Measurements from ENCODE around the gene TMEM187. TPM values are rescaled to one million over a fixed set of nuclear protein-coding genes. Genes with fewer than 3 reads are reported as not detected.
A peak's percentile ranks its signal among the peaks of the same experiment; 100 is the strongest.

Gene TMEM187
- total and polyA plus RNA-seq, 10 of the 15 experiments (the other 5 are each of a cell fraction or from before 2014, with no cell fraction given) = 0.45 to 8.5 (median 4.1) TPM

DNA sequence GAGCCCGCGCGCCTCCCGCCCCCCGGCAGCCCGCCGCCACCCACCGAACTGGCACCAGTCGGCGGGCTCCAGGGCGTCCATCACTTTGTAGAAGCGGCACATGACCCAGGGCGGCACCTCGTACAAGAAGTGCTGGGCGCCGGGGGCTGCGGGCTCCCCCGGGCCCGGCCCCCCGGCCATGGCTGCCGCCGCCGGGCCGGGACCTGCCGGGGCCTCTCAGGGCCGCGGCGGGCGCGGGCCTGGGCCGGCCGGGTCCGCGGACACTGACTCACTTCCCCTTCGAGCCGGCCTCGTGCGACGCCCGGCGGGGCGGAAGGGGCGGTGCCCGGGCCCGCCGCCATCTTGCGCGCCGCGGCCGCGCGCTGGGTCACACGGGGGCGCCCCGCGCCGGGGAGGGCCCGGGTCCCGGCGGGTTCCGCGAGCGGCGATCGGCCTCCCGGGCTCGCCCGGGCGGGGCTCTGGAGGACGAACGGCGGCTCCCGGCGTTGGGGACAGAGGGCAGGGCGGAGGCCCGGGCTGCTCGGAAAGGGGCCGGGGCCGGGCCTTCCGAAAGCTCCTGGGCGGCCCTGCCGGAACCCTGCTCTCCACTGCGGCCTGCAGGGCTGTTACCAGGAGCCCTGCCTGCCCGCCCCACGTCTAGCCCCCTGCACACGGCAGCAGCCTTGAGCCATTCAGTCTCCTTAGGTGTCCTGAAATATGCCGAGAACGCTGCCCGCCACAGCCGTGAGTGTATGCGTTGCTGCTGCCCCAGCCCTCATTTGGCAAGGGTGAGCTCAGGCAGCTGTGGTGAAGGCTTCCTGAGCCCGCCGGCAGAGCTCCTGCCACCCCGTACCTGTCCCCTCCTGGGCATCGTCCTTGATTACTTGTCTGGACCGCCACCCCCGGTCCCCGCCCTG is 47.3 kb downstream of the TMEM187 start, which contains the start of gene IRAK1:
Gene IRAK1, minus strand, starts transcription at position 270 of the 896 bp plus-strand sequence. Its CDS starts 90 bp downstream, at position 180.
- CTCF ChIA-PET = interaction anchor here (0.6 to 1.4 kb wide), 9 partner anchors 8 to 75 kb away, joined by 3 to 8 read pairs (median 3); partner anchors contain the start of gene RENBP
- H4K20me1 ChIP-seq (ENCODE audit: control insufficient read depth, insufficient read depth) = no peaks in the 10 kb centered on the region
- RAD21 ChIA-PET (ENCODE audit: unreplicated experiment) = interaction anchor here (0.9 to 2.1 kb wide), 6 partner anchors 22 to 51 kb away, joined by 3 to 14 read pairs (median 5); partner anchors contain the start of genes HCFC1 and TMEM187
- no peaks in the 10 kb centered on the region for H3K9me3 ChIP-seq (replicated peaks; ENCODE audit: control insufficient read depth, insufficient read depth, low read length)
- H3K27ac ChIP-seq (ENCODE audit: control insufficient read depth, insufficient read depth) = peak within 1 kb of the TSS; percentile 82
- H3K4me3 ChIP-seq = peak within 1 kb of the TSS; percentile 85
- peak within 1 kb of the TSS; percentile 86 for H3K9ac ChIP-seq (ENCODE audit: control insufficient read depth, insufficient read depth, low read length)
- ATAC-seq = peak; percentile 69
- peaks cover 0 to 5% of the 10 kb centered on the region in 2 experiments; a peak in 3 of 4 replicates for H3K36me3 ChIP-seq (ENCODE audit: control insufficient read depth in 2 of 2, insufficient read depth in 2 of 2, low read length in 1 of 2)
- no peak for DNase-seq (ENCODE audit: low read depth, low spot score)
- H3K4me2 ChIP-seq (ENCODE audit: control insufficient read depth, insufficient read depth) = peak within 1 kb of the TSS; percentile 90
- POLR2A ChIA-PET = interaction anchor here (0.8 to 1.9 kb wide), 8 partner anchors 15 to 226 kb away, joined by 3 to 11 read pairs (median 4); partner anchors contain the start of genes HCFC1, IDH3G and SSR4
- FAIRE-seq = no peak
- peaks cover 11% of the 10 kb centered on the region for H3K4me1 ChIP-seq (ENCODE audit: control insufficient read depth, insufficient read depth, low read length)
- H3K79me2 ChIP-seq (ENCODE audit: control insufficient read depth, insufficient read depth, low read length) = peaks cover 41% of the 10 kb centered on the region
- SMC1A ChIA-PET (ENCODE audit: uncharacterized antibody, unreplicated experiment) = interaction anchor here (0.7 to 1.7 kb wide), 6 partner anchors 16 to 96 kb away, joined by 3 to 10 read pairs (median 4); partner anchors contain the start of gene HCFC1
- no peaks in the 10 kb centered on the region for H3K27me3 ChIP-seq (replicated peaks in 1 of 2; ENCODE audit: control insufficient read depth in 2 of 2, insufficient read depth in 2 of 2, low read length in 1 of 2)
- H2AFZ ChIP-seq (ENCODE audit: control insufficient read depth, low read depth, low read length) = no peak within 1 kb of the TSS; the same call in 1 of the 2 replicates
- in situ Hi-C loops (cut with MboI) (no loop called here), intact Hi-C loops (cut with micrococcal nuclease; ENCODE audit: unreplicated experiment) (no loop called here)
- BruUV-seq (replicated peaks) = no TSS peak
- WGBS (ENCODE audit: insufficient coverage, insufficient replicate concordance, low lambda C conversion rate, missing lambda C conversion rate) = 41% methylated on average over 61 of the region's 99 CpGs
- TF ChIP-seq MEF2A (IDR thresholded peaks at IDR 0.05; ENCODE audit: insufficient read depth, low read depth, low read length) (0 out of 2 replicates have a peak, but pooled peaks have one; percentile 7), MTA2 (IDR thresholded peaks at IDR 0.05; ENCODE audit: low read depth) (no peak), CEBPB (IDR thresholded peaks at IDR 0.05; ENCODE audit: borderline replicate concordance in 1 of 2, low read depth in 2 of 2, low read length in 2 of 2) (no peak), ZNF217 (IDR thresholded peaks at IDR 0.05) (no peak), EED (IDR thresholded peaks at IDR 0.05; ENCODE audit: low read depth) (no peak), FOXM1 (IDR thresholded peaks at IDR 0.05; ENCODE audit: low read depth, low read length) (no peak), GABPA (IDR thresholded peaks at IDR 0.05; ENCODE audit: low read depth) (no peak), ETV6 (conservative IDR thresholded peaks at IDR 0.05 in 1 of 2, IDR thresholded peaks at IDR 0.05 in 1 of 2; ENCODE audit: borderline replicate concordance in 1 of 2, low read depth in 1 of 2) (no peak), LARP7 (IDR thresholded peaks at IDR 0.05) (peak; percentile 50), ZBED1 (IDR thresholded peaks at IDR 0.05; ENCODE audit: borderline replicate concordance) (no peak), STAT3 (IDR thresholded peaks at IDR 0.05; ENCODE audit: low read depth, low read length) (no peak), IKZF2 (IDR thresholded peaks at IDR 0.05) (no peak), MEF2B (IDR thresholded peaks at IDR 0.05; ENCODE audit: partially characterized antibody, poor library complexity, severe bottlenecking) (no peak), SP1 (IDR thresholded peaks at IDR 0.05; ENCODE audit: low read depth, low read length) (no peak)
- TF ChIP-seq, protein P1, sequence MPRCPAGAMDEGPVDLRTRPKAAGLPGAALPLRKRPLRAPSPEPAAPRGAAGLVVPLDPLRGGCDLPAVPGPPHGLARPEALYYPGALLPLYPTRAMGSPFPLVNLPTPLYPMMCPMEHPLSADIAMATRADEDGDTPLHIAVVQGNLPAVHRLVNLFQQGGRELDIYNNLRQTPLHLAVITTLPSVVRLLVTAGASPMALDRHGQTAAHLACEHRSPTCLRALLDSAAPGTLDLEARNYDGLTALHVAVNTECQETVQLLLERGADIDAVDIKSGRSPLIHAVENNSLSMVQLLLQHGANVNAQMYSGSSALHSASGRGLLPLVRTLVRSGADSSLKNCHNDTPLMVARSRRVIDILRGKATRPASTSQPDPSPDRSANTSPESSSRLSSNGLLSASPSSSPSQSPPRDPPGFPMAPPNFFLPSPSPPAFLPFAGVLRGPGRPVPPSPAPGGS (IDR thresholded peaks at IDR 0.05; ENCODE audit: borderline replicate concordance, insufficient read depth, low read depth, low read length, poor library complexity, severe bottlenecking) = no peak
- TF ChIP-seq, protein P2, sequence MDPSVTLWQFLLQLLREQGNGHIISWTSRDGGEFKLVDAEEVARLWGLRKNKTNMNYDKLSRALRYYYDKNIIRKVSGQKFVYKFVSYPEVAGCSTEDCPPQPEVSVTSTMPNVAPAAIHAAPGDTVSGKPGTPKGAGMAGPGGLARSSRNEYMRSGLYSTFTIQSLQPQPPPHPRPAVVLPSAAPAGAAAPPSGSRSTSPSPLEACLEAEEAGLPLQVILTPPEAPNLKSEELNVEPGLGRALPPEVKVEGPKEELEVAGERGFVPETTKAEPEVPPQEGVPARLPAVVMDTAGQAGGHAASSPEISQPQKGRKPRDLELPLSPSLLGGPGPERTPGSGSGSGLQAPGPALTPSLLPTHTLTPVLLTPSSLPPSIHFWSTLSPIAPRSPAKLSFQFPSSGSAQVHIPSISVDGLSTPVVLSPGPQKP (IDR thresholded peaks at IDR 0.05; ENCODE audit: low read depth, low read length) = no peak
- TF ChIP-seq, protein P3, sequence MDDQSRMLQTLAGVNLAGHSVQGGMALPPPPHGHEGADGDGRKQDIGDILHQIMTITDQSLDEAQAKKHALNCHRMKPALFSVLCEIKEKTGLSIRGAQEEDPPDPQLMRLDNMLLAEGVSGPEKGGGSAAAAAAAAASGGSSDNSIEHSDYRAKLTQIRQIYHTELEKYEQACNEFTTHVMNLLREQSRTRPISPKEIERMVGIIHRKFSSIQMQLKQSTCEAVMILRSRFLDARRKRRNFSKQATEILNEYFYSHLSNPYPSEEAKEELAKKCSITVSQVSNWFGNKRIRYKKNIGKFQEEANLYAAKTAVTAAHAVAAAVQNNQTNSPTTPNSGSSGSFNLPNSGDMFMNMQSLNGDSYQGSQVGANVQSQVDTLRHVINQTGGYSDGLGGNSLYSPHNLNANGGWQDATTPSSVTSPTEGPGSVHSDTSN (IDR thresholded peaks at IDR 0.05; ENCODE audit: insufficient replicate concordance, low read depth, low read length) = no peak
- TF ChIP-seq, protein P4, sequence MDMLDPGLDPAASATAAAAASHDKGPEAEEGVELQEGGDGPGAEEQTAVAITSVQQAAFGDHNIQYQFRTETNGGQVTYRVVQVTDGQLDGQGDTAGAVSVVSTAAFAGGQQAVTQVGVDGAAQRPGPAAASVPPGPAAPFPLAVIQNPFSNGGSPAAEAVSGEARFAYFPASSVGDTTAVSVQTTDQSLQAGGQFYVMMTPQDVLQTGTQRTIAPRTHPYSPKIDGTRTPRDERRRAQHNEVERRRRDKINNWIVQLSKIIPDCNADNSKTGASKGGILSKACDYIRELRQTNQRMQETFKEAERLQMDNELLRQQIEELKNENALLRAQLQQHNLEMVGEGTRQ (IDR thresholded peaks at IDR 0.05; ENCODE audit: borderline replicate concordance, low read depth, low read length) = no peak

Data from GM12878 (cell line).